ENCODE data around the gene KMT2E. TPM values are rescaled to one million over a fixed set of nuclear protein-coding genes. Genes with fewer than 3 reads are reported as not detected.
"Not testable (repeated sequence)": the region's sequence is repeated elsewhere in the genome, so short reads cannot be mapped to it uniquely, and the experiment has no call there.

KMT2E gene
- total RNA-seq, 1 donor from 2014 or later = 40.2 TPM

DNA sequence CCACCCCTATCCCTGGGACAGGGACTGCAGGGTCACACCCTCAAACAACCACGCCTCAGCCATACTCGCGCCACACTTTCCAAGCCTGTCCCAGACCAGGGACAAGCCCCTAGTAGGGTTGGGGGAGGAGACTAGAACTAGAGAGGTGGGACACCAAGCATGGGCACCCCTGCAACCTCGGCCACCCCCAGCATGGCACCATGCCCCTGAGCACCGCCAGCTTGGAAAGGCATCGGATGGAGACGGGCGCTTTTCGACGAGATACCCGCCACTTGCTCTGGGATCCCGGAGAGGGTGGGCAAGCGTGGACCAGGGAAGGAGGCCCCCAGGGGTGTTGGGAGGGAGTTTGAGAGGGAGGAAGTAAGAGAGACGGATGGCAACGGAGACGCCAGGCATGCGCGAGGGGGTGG, 13.1 kb upstream of the KMT2E start:
- no peaks in the 10 kb centered on the region for H3K36me3 ChIP-seq
- TF ChIP-seq, protein P1, sequence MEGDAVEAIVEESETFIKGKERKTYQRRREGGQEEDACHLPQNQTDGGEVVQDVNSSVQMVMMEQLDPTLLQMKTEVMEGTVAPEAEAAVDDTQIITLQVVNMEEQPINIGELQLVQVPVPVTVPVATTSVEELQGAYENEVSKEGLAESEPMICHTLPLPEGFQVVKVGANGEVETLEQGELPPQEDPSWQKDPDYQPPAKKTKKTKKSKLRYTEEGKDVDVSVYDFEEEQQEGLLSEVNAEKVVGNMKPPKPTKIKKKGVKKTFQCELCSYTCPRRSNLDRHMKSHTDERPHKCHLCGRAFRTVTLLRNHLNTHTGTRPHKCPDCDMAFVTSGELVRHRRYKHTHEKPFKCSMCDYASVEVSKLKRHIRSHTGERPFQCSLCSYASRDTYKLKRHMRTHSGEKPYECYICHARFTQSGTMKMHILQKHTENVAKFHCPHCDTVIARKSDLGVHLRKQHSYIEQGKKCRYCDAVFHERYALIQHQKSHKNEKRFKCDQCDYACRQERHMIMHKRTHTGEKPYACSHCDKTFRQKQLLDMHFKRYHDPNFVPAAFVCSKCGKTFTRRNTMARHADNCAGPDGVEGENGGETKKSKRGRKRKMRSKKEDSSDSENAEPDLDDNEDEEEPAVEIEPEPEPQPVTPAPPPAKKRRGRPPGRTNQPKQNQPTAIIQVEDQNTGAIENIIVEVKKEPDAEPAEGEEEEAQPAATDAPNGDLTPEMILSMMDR (IDR thresholded peaks at IDR 0.05; ENCODE audit: borderline replicate concordance) = no peak
- H3K4me1 ChIP-seq = peaks cover 99% of the 10 kb centered on the region
- intact Hi-C loops (cut with micrococcal nuclease) = no loop called here
- H3K27ac ChIP-seq (replicated peaks) = no peak overlapping the region
- DNase-seq = no peak
- no peak overlapping the region for H3K4me3 ChIP-seq
- H3K27me3 ChIP-seq (ENCODE audit: low read depth) = no peaks in the 10 kb centered on the region
- no peaks in the 10 kb centered on the region for H3K9me3 ChIP-seq (replicated peaks)

DNA sequence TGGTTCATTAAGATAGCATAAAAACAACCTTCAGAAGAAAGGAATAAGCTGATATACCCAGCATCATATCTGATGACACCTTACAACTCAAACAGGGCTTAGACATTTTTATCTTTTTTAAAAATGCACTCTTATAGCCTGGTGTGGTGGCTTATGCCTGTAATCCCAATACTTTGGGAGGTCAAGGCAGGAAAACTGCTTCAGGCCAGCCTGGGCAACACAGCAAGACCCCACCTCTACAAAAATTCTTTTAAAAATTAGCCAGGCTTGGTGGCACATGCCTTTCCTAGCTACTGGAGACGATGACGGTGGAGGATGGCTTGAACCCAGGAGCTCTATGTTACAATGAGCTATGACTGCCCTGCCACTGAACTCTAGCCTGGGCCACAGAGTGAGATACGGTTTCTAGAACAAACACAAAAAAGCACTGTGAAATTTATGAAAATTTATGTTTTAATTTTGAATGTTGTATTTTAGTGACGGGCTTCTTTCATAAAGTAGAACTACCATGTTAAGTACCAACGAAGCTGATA, 12.3 kb upstream of the KMT2E start:
- TF ChIP-seq, protein P1 (IDR thresholded peaks at IDR 0.05; ENCODE audit: borderline replicate concordance) = no peak
- Histone ChIP-seq H3K27me3 (ENCODE audit: low read depth) (no peaks in the 10 kb centered on the region), H3K9me3 (replicated peaks) (no peaks in the 10 kb centered on the region), H3K4me3 (no peak overlapping the region), H3K36me3 (no peaks in the 10 kb centered on the region), H3K4me1 (peaks cover 99% of the 10 kb centered on the region), H3K27ac (replicated peaks) (no peak overlapping the region)
- intact Hi-C loops (cut with micrococcal nuclease) = no loop called here
- no peak for DNase-seq

DNA sequence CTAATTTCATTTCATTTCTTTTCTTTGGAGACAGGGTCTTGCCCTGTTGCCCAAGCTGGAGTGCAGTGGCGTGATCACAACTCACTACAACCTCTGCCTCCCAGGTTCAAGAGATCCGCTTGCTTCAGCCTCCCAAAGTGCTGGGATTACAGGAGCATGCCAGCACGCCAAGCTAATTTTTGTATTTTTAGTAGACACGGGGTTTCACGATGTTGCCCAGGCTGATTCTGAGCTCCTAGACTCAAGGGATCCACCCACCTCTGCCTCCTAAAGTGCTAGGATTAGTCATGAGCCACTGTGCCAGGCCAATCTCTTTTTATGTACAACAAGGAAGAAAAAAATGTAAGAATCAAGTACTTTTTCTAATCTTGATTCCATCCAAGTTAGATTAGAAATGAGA, 10.7 kb upstream of the KMT2E start:
- H3K9me3 ChIP-seq (replicated peaks) = no peaks in the 10 kb centered on the region
- H3K27ac ChIP-seq (replicated peaks) = peak overlapping the region; percentile 70
- no peaks in the 10 kb centered on the region for H3K36me3 ChIP-seq
- intact Hi-C loops (cut with micrococcal nuclease) = no loop called here
- H3K4me1 ChIP-seq = peaks cover 99% of the 10 kb centered on the region
- H3K4me3 ChIP-seq = peak overlapping the region; percentile 32
- DNase-seq = no peak
- no peaks in the 10 kb centered on the region for H3K27me3 ChIP-seq (ENCODE audit: low read depth)
- TF ChIP-seq, protein P1 (IDR thresholded peaks at IDR 0.05; ENCODE audit: borderline replicate concordance) = no peak

DNA sequence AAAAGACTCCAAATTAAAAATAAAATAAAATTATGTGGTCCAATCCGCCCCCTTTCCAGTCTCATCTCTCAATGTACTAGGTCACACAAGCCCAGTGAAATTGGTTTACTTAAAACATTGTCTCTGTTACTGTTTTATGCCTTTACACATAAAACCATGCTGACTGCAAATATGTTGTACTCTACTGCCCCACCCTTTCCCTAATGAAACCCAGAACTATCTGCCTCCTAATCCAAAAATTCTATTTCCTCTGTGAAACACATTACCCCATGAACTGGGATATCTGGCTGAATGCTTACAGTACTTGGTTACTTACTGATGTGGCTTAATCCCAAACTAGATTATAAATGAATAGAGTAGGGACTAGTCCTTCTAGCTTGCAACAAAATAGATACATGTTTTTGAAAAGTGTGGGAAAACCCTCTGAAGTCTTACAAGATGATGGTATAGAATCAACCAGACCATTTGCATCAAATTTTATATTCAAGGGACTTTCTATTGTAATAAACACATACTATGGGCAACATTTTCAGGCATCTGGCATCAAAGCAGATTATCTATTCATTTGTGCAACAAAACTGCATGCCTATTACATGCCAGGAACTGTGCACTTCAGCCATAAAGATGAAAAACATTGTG, 10.0 kb upstream of the KMT2E start:
- intact Hi-C loops (cut with micrococcal nuclease) = no loop called here

DNA sequence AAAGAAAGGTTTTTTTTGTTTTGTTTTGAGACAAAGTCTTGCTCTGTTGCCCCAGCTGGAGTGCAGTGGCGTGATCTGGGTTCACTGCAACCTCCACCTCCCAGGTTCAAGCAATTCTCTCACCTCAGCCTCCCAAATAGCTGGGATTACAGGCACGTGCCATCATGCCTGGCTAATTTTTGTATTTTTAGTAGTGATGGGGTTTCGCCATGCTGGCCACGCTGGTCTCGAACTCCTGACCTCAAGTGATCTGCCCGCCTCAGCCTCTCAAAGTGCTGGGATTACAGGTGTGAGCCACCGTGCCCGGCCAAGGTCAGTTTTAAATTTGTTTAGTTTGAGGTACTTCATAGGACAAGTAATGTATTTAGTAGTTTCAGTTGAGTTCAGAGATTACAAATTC, 9.0 kb upstream of the KMT2E start:
- intact Hi-C loops (cut with micrococcal nuclease); DNase-seq; H3K27me3 ChIP-seq (ENCODE audit: low read depth); H3K36me3 ChIP-seq; H3K9me3 ChIP-seq (replicated peaks); H3K4me3 ChIP-seq: not testable (repeated sequence)
- Histone ChIP-seq H3K4me1 (peaks cover 99% of the 10 kb centered on the region), H3K27ac (replicated peaks) (peak overlapping the region; percentile 70)

More for the DNA sequence above, 10.0 kb upstream of the KMT2E start:
- H3K27me3 ChIP-seq (ENCODE audit: low read depth) = no peaks in the 10 kb centered on the region
- H3K36me3 ChIP-seq = no peaks in the 10 kb centered on the region
- peak overlapping the region; percentile 70 for H3K27ac ChIP-seq (replicated peaks)
- TF ChIP-seq, protein P1 (IDR thresholded peaks at IDR 0.05; ENCODE audit: borderline replicate concordance) = no peak
- DNase-seq = no peak
- peak overlapping the region; percentile 32 for H3K4me3 ChIP-seq
- H3K4me1 ChIP-seq = peaks cover 99% of the 10 kb centered on the region
- no peaks in the 10 kb centered on the region for H3K9me3 ChIP-seq (replicated peaks)

DNA sequence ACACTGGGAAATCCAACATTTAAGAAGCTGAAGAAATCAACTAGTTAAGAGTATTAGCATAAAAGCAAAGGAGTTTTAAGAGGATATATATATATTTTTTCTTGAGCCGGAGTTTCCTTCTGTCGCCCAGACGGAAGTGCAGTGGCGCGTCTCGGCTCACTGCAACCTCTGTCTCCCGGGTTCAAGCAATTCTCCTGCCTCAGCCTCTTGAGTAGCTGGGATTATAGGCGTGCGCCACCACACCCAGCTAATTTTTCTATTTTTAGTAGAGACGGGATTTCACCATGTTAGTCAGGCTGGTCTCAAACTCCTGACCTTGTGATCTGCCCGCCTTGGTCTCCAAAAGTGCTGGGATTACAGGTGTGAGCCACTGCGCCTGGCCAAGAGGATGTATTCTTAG, 8.5 kb upstream of the KMT2E start:
- H3K4me3 ChIP-seq; DNase-seq; intact Hi-C loops (cut with micrococcal nuclease); H3K36me3 ChIP-seq; H3K27me3 ChIP-seq (ENCODE audit: low read depth); H3K9me3 ChIP-seq (replicated peaks): not testable (repeated sequence)
- H3K27ac ChIP-seq (replicated peaks) = peak overlapping the region; percentile 70
- peaks cover 99% of the 10 kb centered on the region for H3K4me1 ChIP-seq
